GM12878 (cell line): Measurements from ENCODE around the gene CCDC187. TPM values are rescaled to one million over a fixed set of nuclear protein-coding genes. Genes with fewer than 3 reads are reported as not detected.

Experiments
- ATAC-seq: fragments of 200-7000 bp; cut with Tn5 transposase; 3 replicates; pipeline ENCODE4 v1.9.1; 2020; ENCODE audit warnings: mild to moderate bottlenecking, moderate library complexity
- BruUV-seq: library from RNA; stranded (reverse); fragments of 400-500 nt; replicated peaks from 2 replicates; lab custom pipeline; 2021; lab: Mats Ljungman, UMichigan
- CTCF ChIA-PET: fragments of 300-600 bp; sonication (Branson Sonifier 250); formaldehyde crosslinking; extraction: SDS; loops from one replicate; lab custom pipeline; 2021; ENCODE audit warnings: inconsistent platforms; lab: Yijun Ruan, JAX
- POLR2A ChIA-PET: fragments of 350-600 bp; formaldehyde crosslinking; extraction: SDS; loops from one replicate; lab custom pipeline; 2021; ENCODE audit warnings: inconsistent platforms; lab: Charles Lee
- RAD21 ChIA-PET: fragments of 300-600 bp; sonication (Branson Sonifier 250); formaldehyde crosslinking; loops from one replicate; lab custom pipeline; 2023; ENCODE audit warnings: antibody characterized with exemption; ENCODE audit not compliant: unreplicated experiment; lab: Charles Lee
- SMC1A ChIA-PET: fragments of 300-600 bp; sonication (Branson Sonifier 250); formaldehyde crosslinking; loops from one replicate; lab custom pipeline; 2023; ENCODE audit not compliant: unreplicated experiment, uncharacterized antibody; lab: Charles Lee
- DNase-seq: peaks from one replicate; pipeline ENCODE4 v3.0.0-alpha.2; 2011; ENCODE audit warnings: low read depth, low spot score
- FAIRE-seq: peaks from 3 replicates; lab custom pipeline; 2011; peaks lifted over from hg19 to GRCh38; lab: Jason Lieb, UNC
- H2AFZ ChIP-seq: 2 replicates; pipeline ENCODE4 v1.6.0; 2011; ENCODE audit warnings: low read depth, low read length, control low read depth; ENCODE audit not compliant: control insufficient read depth
- H3K27ac ChIP-seq: 2 replicates; pipeline ENCODE4 v1.5.1; 2011; ENCODE audit warnings: control low read depth; ENCODE audit not compliant: control insufficient read depth, insufficient read depth
- H3K27me3 ChIP-seq, 2 experiments: replicated peaks in 1 of 2; 2 replicates each; pipeline versions ENCODE4 v1.6.0 to v1.6.1; 2011; ENCODE audit warnings: low read length in 1 of 2; ENCODE audit not compliant: control insufficient read depth in 2 of 2, insufficient read depth in 2 of 2
- H3K36me3 ChIP-seq, 2 experiments: 2 replicates each; pipeline ENCODE4 v1.5.1; 2011; ENCODE audit warnings: low read length in 1 of 2; ENCODE audit not compliant: control insufficient read depth in 2 of 2, insufficient read depth in 2 of 2
- H3K4me1 ChIP-seq: 2 replicates; pipeline ENCODE4 v1.6.1; 2011; ENCODE audit warnings: mild to moderate bottlenecking, low read length, moderate library complexity, mixed read lengths; ENCODE audit not compliant: control insufficient read depth, insufficient read depth
- H3K4me2 ChIP-seq: 2 replicates; pipeline ENCODE4 v1.6.0; 2011; ENCODE audit warnings: control low read depth; ENCODE audit not compliant: control insufficient read depth, insufficient read depth
- H3K4me3 ChIP-seq: fragments of 200-600 bp; sonication (generic); 2 replicates; pipeline ENCODE4 v1.5.1; 2016
- H3K79me2 ChIP-seq: 2 replicates; pipeline ENCODE4 v1.6.0; 2011; ENCODE audit warnings: low read length; ENCODE audit not compliant: control insufficient read depth, insufficient read depth
- H3K9ac ChIP-seq: 2 replicates; pipeline ENCODE4 v1.8.0; 2011; ENCODE audit warnings: low read length, control low read depth, mixed read lengths; ENCODE audit not compliant: control insufficient read depth, insufficient read depth
- H3K9me3 ChIP-seq: replicated peaks from 3 replicates; pipeline ENCODE4 v1.5.1; 2011; ENCODE audit warnings: mild to moderate bottlenecking, low read length; ENCODE audit not compliant: control insufficient read depth, insufficient read depth
- H4K20me1 ChIP-seq: 2 replicates; pipeline ENCODE4 v1.6.0; 2011; ENCODE audit not compliant: control insufficient read depth, insufficient read depth
- E4F1 ChIP-seq: fragments of 450-650 bp; IDR thresholded peaks from 2 replicates; pipeline ENCODE4 v1.6.1; 2018; ENCODE audit warnings: borderline replicate concordance, mild to moderate bottlenecking; ENCODE audit not compliant: partially characterized antibody
- HCFC1 ChIP-seq: fragments of 150-350 bp; IDR thresholded peaks from 2 replicates; pipeline ENCODE4 v1.6.1; 2014; ENCODE audit warnings: low read length
- MEF2A ChIP-seq: IDR thresholded peaks from 2 replicates; pipeline ENCODE4 v1.6.1; 2011; ENCODE audit warnings: low read depth, mild to moderate bottlenecking, low read length, moderate library complexity; ENCODE audit not compliant: insufficient read depth
- POLR2A ChIP-seq: IDR thresholded peaks from 2 replicates; pipeline ENCODE4 v1.6.1; 2011; ENCODE audit warnings: low read depth, mild to moderate bottlenecking, low read length
- RAD21 ChIP-seq: IDR thresholded peaks from 2 replicates; pipeline ENCODE4 v1.6.1; 2011; ENCODE audit warnings: mild to moderate bottlenecking, low read depth, low read length, moderate library complexity; ENCODE audit not compliant: insufficient read depth
- RUNX3 ChIP-seq: IDR thresholded peaks from 2 replicates; pipeline ENCODE4 v1.6.1; 2012; ENCODE audit warnings: low read length, inconsistent platforms
- TBL1XR1 ChIP-seq: IDR thresholded peaks from 2 replicates; pipeline ENCODE4 v1.6.1; 2012; ENCODE audit warnings: low read depth, low read length, improper control_type of control experiment
- ZNF592 ChIP-seq: fragments of 450-650 bp; IDR thresholded peaks from 2 replicates; pipeline ENCODE4 v1.6.1; 2017; ENCODE audit warnings: mild to moderate bottlenecking, moderate library complexity
- WGBS: methylation state at CpG from one replicate; pipeline ENCODE4 v1.1.6; 2016; ENCODE audit warnings: low lambda C conversion rate; ENCODE audit not compliant: insufficient replicate concordance, insufficient coverage; ENCODE audit errors: missing lambda C conversion rate; 5-methylcytosine and 5-hydroxymethylcytosine counted together
- in situ Hi-C: fragments of 300-500 bp; cut with MboI; formaldehyde crosslinking; loops from 9 replicates; pipeline ENCODE4 v1.14.3; 2018; ENCODE audit warnings: mixed read lengths
- intact Hi-C: fragments of 100-400 bp; cut with micrococcal nuclease; formaldehyde crosslinking; loops from one replicate; pipeline ENCODE4 v1.14.2; 2022; ENCODE audit not compliant: unreplicated experiment
- polyA plus RNA-seq, 11 experiments: library from polyadenylated mRNA; depleted of rRNA in 4 of 11; unstranded in 6 of 11; stranded (reverse) in 5 of 11; fragments of >200 nt; fragmentation: Nextera tagmentation in 4 of 11; fragmentation: Illumina TruSeq in 1 of 11; extraction: Ambion mirVana in 4 of 11; extraction: Trizol in 1 of 11; gene quantifications; 1 replicate in 1 of 11; 2 replicates in 10 of 11; pipeline versions ENCODE4 v1.2.1 to v1.2.3, GENCODE V29; 2011 to 2016; ENCODE audit warnings: inconsistent platforms in 2 of 11, missing spikeins in 2 of 11, low read depth in 1 of 11
- total RNA-seq, 4 experiments: library from RNA; depleted of rRNA in 3 of 4; stranded (reverse); fragments of >200 nt in 3 of 4; fragmentation: Illumina TruSeq in 1 of 4; extraction: Trizol in 1 of 4; gene quantifications; 2 replicates each; pipeline versions ENCODE4 v1.2.1 to v1.2.3, GENCODE V29; 2013 to 2021
- TF ChIP-seq, protein P1 (sequence below), 3 experiments: IDR thresholded peaks in 2 of 3; conservative IDR thresholded peaks in 1 of 3; 2 replicates each; pipeline ENCODE4 v1.5.1; 2011; ENCODE audit warnings: low read depth in 3 of 3, low read length in 3 of 3, mild to moderate bottlenecking in 3 of 3, control low read depth in 2 of 3, moderate library complexity in 2 of 3, inconsistent platforms in 1 of 3, mixed read lengths in 1 of 3; ENCODE audit not compliant: control insufficient read depth in 2 of 3, insufficient read depth in 1 of 3; ENCODE audit errors: extremely low read depth in 1 of 3

The CCDC187 gene
- total and polyA plus RNA-seq, 10 of the 15 experiments (the other 5 are each of a cell fraction or from before 2014, with no cell fraction given) = 0.04 to 0.23 (median 0.04) TPM; not detected in 7

GRCh38 chr9:136257381-136258298 lies 46.3 kb downstream of the CCDC187 start (continued):
- TF ChIP-seq RAD21 (no peak), MEF2A (no peak), POLR2A (no peak), HCFC1 (no peak), E4F1 (no peak), RUNX3 (no peak)

DNA sequence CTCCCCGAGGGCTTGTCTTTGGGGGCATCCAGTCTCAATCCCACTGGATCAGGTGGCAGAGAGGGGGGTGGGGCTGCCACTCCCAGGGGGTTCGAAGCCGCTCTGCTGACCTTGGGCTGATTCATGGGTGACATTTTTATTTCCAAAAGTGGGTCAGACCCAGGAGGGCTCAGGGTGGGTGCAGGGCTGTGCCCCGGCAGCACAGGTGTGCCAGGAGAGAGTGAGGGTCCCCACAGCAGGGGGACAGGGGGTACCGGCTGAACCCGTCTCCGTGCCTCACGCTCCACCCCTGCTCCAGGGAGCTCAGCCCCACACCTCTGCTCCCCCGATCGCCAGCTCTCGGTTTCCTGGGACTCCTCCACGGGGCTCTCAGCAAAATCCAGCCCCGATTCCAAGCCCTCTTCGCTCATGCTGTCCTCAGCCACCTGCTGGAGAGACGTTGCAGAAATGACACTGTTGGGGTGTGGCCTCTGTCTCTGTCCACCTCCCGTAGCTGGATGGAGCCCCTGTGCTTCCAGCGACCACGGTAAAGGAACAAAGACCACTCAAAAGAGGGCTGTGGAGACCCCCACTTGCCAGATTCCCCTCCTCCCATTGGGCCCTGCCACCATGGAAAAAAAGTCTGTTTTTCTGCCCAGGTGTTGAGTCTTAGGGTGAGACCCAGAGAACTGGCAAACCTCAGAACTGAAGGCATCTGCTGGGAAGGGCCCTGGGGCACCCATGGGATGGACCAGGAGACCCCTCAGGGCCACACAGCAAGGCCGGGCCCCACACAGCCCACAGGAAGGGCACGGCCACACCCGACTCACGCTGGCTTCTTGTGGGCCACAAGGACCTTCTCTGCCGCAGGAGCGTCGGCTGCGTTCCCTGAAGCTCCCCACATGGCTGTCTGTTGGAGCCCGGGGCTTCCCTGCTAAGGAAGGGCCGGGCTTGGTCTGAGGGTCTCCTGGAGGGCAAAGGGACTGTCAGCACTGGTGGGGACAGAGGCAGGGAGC lies 47.7 kb downstream of the CCDC187 start:
- in situ Hi-C loops (no loop called here), intact Hi-C loops (no loop called here)
- H3K9me3 ChIP-seq = no peaks in the 10 kb centered on the region
- ChIA-PET CTCF (no interaction called here), RAD21 (no interaction called here), SMC1A (no interaction called here), POLR2A (no interaction called here)
- H2AFZ ChIP-seq = no peak overlapping the region
- DNase-seq = no peak
- no peaks in the 10 kb centered on the region for H3K4me1 ChIP-seq
- H3K79me2 ChIP-seq = no peaks in the 10 kb centered on the region
- no peak overlapping the region for H3K9ac ChIP-seq
- TF ChIP-seq, protein P1, sequence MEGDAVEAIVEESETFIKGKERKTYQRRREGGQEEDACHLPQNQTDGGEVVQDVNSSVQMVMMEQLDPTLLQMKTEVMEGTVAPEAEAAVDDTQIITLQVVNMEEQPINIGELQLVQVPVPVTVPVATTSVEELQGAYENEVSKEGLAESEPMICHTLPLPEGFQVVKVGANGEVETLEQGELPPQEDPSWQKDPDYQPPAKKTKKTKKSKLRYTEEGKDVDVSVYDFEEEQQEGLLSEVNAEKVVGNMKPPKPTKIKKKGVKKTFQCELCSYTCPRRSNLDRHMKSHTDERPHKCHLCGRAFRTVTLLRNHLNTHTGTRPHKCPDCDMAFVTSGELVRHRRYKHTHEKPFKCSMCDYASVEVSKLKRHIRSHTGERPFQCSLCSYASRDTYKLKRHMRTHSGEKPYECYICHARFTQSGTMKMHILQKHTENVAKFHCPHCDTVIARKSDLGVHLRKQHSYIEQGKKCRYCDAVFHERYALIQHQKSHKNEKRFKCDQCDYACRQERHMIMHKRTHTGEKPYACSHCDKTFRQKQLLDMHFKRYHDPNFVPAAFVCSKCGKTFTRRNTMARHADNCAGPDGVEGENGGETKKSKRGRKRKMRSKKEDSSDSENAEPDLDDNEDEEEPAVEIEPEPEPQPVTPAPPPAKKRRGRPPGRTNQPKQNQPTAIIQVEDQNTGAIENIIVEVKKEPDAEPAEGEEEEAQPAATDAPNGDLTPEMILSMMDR (IDR thresholded peaks at IDR 0.05 in 2 of 3, conservative IDR thresholded peaks at IDR 0.05 in 1 of 3; ENCODE audit: control insufficient read depth in 2 of 3, extremely low read depth in 1 of 3, insufficient read depth in 1 of 3, low read depth in 3 of 3, low read length in 3 of 3) = 0 out of 6 replicates have a peak, but pooled peaks of 1 of the 3 experiments have one; percentile 11
- no peak for TF ChIP-seq TBL1XR1
- no peak for TF ChIP-seq ZNF592
- H4K20me1 ChIP-seq = no peaks in the 10 kb centered on the region
- no peak overlapping the region for H3K4me2 ChIP-seq
- no peak overlapping the region for H3K27ac ChIP-seq
- no peak for FAIRE-seq
- peak; percentile 55; the same call in 2 of the 3 replicates for ATAC-seq
- BruUV-seq = no TSS peak
- no peaks in the 10 kb centered on the region for H3K36me3 ChIP-seq
- 33% methylated on average over 28 of the region's 28 CpGs for WGBS
- no peak overlapping the region for H3K4me3 ChIP-seq
- no peaks in the 10 kb centered on the region; a peak in 2 of 4 replicates for H3K27me3 ChIP-seq
